ENCODE data around the gene PLCL1.

DNA sequence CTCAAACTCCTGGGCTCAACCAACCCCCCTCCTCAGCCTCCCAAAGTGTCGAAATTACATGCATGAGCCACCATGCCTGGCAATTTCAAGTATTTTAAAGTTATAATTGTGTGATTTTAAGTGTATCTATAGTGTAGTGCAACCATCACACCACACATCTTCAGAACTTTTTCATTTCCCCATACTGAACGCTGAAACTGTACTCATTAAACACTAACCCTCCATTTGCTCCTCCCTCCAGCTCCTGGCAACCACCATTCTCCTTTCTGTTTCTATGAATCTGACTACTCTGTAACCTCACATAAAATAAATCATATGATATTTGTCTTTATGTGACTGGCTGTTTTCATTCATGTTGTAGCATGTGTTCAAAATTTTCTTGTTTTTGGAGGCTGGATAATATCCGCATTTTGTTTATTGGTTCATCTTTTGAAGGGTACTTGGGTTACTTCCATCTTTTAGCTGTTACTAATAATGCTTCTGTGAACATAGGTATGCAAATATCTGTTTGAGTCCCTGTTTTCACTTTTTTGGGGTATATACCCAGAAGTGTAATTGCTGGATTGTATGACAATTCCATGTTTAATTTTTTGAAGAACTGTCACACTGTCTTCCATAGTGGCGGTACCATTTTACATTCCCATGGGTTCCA, 188.2 kb downstream of the PLCL1 start:
- TF ChIP-seq, protein P1, sequence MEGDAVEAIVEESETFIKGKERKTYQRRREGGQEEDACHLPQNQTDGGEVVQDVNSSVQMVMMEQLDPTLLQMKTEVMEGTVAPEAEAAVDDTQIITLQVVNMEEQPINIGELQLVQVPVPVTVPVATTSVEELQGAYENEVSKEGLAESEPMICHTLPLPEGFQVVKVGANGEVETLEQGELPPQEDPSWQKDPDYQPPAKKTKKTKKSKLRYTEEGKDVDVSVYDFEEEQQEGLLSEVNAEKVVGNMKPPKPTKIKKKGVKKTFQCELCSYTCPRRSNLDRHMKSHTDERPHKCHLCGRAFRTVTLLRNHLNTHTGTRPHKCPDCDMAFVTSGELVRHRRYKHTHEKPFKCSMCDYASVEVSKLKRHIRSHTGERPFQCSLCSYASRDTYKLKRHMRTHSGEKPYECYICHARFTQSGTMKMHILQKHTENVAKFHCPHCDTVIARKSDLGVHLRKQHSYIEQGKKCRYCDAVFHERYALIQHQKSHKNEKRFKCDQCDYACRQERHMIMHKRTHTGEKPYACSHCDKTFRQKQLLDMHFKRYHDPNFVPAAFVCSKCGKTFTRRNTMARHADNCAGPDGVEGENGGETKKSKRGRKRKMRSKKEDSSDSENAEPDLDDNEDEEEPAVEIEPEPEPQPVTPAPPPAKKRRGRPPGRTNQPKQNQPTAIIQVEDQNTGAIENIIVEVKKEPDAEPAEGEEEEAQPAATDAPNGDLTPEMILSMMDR (IDR thresholded peaks at IDR 0.05) = no peak
- no peak for TF ChIP-seq ZFX (IDR thresholded peaks at IDR 0.05; ENCODE audit: borderline replicate concordance)

Measured in 22Rv1 (cell line).